HG03565 (cell line): ENCODE data around the gene KCND3.
"Not testable (repeated sequence)": the region's sequence is repeated elsewhere in the genome, so short reads cannot be mapped to it uniquely, and the experiment has no call there.

Experiments used
- ATAC-seq: cut with Tn5 transposase; IDR thresholded peaks from one replicate; pipeline ENCODE4 v1.9.1; 2021; ENCODE audit warnings: mild to moderate bottlenecking, moderate library complexity; ENCODE audit not compliant: unreplicated experiment

KCND3 gene

DNA sequence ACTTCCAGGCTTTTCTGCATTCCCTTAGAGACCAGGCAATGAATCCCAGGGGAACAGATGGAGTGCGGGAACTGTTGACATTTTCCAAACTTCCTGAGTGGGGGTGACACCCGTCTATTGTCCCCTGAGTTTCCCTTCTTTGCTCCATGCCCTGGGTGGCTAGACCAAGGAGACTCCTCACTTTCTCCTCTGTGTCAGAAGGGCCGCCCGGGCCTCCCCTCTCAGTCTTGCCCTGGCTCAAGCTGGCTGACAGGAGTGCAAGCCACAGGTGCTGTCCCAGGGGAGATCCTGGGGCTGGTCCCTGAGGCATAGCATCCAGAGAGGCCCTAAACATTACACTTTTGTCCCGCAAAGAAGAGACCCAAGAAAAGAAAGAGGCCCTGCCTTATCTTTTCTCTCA lies 170.9 kb downstream of the KCND3 start:
- no peak for ATAC-seq

GRCh38 chr1:111818081-111818480 lies 171.4 kb downstream of the KCND3 start:
- ATAC-seq = no peak

- ATAC-seq = no peak
Measured at GRCh38 chr1:111814642-111815041, 174.8 kb downstream of the KCND3 start.

GRCh38 chr1:111814305-111814628 lies 175.2 kb downstream of the KCND3 start:
- ATAC-seq = no peak

DNA sequence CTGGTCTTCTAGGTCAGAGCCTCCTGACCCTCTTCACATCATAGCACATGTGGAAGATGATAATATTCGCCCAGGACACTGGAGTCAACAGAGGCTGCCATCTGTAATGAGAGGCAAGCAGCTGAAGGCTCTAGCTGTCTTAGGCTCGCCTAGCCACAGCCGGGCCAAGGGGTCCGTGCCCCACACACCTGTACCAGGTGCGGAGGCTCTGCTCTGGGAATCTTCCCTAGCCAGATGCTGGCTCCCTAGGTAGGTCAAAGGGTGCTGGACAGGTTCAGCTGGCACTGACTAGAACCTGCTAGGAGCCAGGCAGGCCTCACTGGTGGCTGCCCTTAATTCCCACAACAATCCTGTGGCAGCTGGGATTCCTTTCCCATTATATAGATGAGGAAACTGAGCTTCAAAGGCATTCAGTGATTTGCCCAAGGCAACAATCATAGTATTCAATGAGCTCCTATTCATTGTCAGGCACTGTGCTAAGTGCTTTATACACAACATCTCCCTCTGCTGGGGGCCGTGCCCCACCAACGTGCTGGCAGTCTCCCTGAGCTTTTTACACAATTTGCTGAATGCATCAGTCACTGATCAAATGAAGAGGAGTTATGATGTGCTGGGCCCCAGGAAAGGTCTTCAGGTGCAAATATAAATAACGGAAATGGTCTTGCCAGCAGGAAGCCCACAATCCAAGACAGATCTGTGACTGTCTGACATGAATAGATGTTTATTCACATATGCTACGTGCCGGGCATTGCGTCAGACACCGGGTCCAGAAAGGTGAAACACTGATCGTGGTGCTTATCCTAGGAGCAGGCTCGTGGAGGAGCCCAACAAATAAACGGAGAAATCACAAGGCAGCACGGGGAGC lies 175.8 kb downstream of the KCND3 start:
- ATAC-seq = no peak

GRCh38 chr1:111812306-111812705 lies 177.2 kb downstream of the KCND3 start:
- ATAC-seq = no peak

- ATAC-seq = no peak
Measured at GRCh38 chr1:111811891-111812290, 177.6 kb downstream of the KCND3 start.

DNA sequence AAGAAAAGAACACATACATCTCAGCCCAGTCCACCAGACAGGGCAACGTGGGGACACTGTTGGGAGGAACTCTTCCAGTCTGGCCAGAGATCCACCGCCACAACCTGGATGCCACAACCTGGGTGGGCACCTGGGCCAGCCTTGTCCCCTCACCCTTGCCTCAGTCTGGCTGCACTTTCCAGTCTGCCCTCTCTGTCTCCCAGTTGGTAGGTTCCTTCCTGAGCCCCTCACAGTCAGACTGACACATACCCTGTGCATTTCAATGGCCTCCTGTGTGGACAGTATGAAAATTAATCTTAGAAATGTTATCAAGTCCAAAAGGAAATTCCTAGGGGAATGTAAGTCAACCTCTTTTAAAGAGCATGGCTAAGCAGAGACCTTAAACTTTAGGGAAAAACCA lies 184.2 kb downstream of the KCND3 start:
- ATAC-seq = no peak

DNA sequence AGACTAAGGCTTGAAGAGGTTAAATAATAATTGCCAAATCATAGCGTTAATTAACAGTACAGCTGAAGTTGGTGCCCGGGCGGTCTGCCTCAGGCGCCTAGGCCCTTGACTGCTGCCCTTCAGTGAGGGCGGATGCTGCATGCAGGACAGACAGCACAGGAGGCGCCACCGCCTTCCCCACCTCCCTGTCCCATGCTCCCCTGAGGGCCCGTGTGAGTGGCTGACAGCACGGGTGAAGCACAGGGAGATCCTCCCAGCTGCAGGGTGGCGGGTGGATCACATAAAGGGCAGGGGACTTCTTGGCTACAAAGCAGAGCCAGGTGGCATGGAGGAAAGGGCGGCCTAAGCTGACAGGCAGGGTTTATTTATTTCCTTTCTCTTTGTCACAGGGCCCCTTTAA lies 184.7 kb downstream of the KCND3 start:
- ATAC-seq = no peak

DNA sequence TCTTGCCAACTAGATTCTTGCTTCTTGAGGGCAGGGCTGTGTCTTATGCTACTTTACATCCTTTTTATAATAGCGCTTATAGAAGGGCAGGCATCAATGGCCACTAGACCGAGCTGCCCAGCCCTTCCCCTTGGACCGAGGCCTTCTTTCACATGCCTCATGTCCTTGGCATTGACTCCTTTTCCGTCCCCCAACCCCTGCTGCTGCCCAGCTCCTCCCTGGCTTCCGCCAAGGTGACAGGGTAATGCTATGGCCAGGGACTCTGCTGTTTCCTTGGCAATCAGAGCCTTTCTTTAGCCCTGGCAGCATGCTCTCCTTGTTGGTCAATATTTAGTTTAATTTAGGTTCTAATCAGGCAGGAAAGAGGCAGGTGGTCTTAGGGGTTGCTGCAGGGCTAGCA lies 185.5 kb downstream of the KCND3 start:
- ATAC-seq = no peak

DNA sequence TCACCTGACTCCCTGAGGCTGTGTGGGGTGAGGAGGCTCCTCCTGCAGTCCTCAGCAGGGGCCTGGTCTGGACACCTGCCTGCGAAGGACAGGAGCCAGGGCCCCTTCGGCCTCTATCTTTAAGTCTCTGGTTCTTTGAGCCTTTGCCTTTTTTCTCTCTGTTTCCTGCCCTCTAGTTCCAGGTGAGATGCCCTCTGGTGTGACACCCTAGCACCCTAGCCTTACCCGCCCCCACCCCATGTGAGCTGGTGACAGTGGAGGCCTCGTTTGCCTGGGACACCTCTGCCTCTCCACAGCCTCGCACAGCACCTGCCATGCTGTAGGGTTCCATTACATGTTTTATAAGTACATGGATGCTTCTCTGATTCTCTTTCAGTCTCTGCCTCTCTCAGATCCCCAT lies 186.5 kb downstream of the KCND3 start:
- no peak for ATAC-seq

- no peak for ATAC-seq
Measured at GRCh38 chr1:111802110-111802509, 187.4 kb downstream of the KCND3 start.

GRCh38 chr1:111801071-111801850 lies 188.2 kb downstream of the KCND3 start:
- no peak for ATAC-seq

GRCh38 chr1:111799722-111800121 lies 189.7 kb downstream of the KCND3 start:
- not testable (repeated sequence) for ATAC-seq

GRCh38 chr1:111798580-111798979 lies 190.9 kb downstream of the KCND3 start:
- no peak for ATAC-seq

DNA sequence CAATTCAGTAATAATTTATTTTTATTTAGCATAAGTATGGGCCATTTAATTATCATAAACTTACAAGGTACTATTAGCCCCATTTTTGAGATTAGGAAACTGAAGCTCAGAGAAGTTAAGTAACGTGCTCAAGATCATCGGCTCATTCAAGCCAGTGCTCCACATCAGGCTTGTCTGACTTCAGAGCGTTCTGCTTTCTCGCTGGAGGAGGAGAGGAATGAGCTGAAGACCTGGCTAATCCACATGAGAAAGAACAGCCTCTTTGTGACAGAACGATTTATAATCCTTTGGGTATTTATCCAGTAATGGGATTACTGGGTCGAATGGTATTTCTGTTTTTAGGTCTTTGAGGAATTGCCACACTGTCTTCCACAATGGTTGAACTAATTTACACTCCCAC lies 194.1 kb downstream of the KCND3 start:
- ATAC-seq = no peak

DNA sequence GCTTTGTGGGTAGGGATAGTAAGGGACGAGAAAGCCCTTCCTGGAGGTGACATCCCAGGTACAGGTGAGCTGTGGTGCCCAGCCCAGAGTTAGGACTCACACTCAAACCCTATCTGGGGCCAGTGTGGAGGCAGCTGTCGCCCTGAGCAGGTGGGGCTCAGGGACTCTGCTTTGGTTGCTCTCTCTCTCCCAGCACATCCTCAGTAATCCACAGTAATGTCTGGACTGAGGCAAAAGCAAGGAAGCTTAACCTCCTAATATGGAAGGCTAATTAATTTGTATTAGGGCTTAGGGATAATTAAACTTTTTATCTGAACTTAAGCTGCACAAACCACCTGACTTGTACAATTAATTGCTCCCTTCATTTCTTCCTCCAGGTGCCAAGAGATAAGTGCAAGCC lies 195.5 kb downstream of the KCND3 start:
- no peak for ATAC-seq

GRCh38 chr1:111792249-111792648 lies 197.2 kb downstream of the KCND3 start:
- ATAC-seq = no peak

DNA sequence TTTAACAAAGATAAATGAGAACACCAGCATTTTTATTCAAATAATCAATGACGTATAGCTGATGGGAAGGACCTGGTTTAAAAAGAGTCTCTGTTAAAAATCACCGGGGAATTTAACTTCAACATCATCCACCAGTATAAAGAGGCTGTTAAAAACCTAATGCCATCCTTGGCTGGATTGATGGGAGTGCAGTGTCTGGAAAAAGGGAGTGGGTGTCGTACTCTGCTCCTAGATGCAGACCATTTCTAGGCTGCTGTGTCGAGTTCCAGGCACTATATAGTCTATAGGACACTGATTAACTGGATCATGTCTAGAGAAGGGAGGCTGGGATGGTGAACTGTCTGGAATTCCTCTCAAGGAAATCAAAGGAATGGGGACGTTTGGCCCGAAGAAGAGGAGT lies 197.7 kb downstream of the KCND3 start:
- ATAC-seq = no peak

DNA sequence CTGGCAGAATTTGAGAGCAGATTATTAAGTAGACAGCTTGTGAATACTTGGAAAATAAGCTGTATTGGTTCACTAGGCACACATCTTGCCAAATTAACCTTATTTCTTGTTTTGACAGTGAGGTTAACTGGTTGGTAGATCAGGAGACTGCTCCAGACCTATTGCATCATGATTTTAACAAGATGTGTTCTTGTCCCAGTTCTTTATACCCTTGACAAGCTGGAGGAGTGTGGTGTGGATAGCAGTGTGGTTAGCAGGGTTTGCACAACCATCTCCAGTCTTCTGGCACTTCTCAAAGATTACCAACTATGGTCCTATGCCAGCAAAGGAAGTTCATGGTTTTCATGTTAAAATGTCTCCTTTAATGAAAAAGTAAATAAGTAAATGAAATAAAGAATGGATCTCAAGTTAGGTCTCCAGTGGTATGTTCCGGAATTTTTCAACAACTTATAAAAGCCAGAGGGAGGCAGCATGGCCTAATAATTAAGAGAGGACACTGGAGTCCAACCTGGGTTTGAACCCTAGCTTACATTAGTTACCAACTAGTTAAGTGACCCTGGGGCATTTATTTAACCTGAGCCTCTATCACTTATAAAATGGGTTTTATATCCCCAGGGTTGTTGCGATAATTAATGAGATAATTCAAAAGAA lies 199.7 kb downstream of the KCND3 start:
- no peak for ATAC-seq

DNA sequence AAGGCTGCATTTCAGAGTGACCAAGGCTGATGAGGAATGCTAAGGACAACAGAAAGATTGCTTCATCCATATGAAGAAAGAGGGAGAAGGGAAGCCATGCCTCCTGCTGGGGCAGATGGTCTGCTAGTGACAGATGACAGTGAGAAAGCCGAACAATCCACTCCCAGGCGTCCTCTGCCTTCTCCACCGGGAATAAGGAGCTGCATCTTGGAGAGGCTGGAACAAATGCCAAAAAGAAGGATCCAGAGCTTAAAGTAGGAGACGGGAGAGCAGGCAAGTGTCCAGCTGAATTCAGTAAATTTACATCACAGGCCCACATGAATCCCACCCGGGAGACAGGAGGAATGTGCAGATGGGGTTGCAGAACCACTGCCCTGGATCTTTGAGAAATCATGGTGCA lies 200.3 kb downstream of the KCND3 start:
- ATAC-seq = no peak

DNA sequence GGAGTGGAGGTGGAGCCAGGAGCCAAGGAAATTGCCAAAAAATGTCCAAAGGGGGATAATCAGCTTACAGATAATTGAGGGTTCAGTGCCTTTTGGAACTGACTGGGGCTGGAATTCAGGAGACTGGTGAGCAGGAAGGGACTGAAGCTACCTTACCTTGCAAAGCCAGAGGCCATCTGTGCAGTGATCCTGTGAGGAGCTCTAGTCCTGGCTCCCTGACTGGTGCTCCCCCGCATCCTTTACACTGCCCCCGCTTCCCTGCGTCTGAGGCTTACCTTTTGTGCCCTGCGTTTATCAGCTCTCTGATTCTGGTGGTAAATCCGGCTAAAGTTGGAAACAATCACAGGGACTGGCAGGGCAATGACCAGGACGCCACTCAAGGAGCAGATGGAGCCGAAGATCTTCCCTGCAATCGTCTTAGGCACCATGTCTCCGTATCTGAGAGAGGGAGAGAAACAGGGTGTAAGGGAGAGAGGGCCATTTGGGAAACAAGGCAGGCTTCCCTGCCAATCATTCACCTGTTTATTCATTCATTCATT lies 202.7 kb downstream of the KCND3 start:
- no peak for ATAC-seq
